OCI-LY7 (cell line): ENCODE measurements around the gene FGF18.

Experiments
- EZH2phosphoT487 ChIP-seq: fragments of 200-600 bp; sonication (generic); IDR thresholded peaks from 2 replicates; pipeline ENCODE4 v1.6.1; 2018; ENCODE audit warnings: low read depth, borderline replicate concordance, mild to moderate bottlenecking, mixed run types, antibody characterized with exemption, low read length, moderate library complexity, mixed read lengths
- TF ChIP-seq, protein P1 (sequence below): fragments of 200-600 bp; sonication (generic); conservative IDR thresholded peaks from 2 replicates; pipeline ENCODE4 v1.5.1; 2014; ENCODE audit warnings: mild to moderate bottlenecking, antibody characterized with exemption, low read length, moderate library complexity, mixed read lengths

DNA sequence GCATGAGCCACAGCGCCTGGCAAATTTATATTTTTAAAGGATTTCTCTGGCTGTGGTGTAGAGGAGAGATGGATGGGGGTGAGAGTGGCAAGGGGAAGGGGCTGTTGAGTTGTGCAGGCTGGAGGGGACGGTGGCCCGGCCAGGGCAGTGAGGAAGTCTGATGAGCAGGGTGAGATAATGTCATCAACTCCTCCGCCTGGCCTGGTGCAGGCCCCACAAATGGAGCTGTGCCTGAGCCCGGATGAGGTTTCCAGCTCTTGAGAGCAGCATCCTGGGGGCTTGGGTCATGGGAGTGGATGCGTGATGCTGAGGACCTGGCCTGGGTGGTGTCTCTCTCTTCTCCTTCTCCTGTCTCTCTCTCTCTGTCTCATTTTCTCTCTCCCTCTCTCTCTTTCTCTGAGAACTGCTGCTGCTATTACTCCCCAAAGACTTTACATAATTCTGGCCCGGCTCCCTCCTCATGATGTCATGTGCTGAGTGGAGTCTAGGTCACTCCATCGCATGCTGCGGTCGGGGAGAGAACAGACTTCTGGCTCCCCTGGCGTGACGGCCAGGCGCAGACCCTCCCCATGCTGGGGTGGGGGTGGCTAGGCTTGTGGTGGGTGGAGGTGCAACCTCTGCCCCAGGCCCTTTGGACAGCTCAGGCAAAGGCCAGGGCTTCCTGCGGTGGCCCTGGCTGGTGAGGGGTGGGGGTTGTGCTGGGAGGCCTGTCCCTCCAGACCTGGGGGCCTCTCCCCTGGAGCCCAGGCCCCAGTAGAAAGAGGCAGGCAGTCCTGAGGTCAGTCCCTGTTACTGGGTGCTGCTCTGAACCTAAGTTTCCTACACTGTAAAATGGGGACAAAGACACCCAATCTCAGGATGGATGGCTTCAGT is 26.4 kb downstream of the FGF18 start:
- TF ChIP-seq, protein P1, sequence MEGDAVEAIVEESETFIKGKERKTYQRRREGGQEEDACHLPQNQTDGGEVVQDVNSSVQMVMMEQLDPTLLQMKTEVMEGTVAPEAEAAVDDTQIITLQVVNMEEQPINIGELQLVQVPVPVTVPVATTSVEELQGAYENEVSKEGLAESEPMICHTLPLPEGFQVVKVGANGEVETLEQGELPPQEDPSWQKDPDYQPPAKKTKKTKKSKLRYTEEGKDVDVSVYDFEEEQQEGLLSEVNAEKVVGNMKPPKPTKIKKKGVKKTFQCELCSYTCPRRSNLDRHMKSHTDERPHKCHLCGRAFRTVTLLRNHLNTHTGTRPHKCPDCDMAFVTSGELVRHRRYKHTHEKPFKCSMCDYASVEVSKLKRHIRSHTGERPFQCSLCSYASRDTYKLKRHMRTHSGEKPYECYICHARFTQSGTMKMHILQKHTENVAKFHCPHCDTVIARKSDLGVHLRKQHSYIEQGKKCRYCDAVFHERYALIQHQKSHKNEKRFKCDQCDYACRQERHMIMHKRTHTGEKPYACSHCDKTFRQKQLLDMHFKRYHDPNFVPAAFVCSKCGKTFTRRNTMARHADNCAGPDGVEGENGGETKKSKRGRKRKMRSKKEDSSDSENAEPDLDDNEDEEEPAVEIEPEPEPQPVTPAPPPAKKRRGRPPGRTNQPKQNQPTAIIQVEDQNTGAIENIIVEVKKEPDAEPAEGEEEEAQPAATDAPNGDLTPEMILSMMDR: no peak
- TF ChIP-seq EZH2phosphoT487: no peak
